HG03095 (cell line): ENCODE results near the gene ESAM.

Experiments
- ATAC-seq: cut with Tn5 transposase; IDR thresholded peaks from one replicate; pipeline ENCODE4 v1.9.1; 2021; ENCODE audit warnings: moderate library complexity; ENCODE audit not compliant: unreplicated experiment

Gene ESAM, protein sequence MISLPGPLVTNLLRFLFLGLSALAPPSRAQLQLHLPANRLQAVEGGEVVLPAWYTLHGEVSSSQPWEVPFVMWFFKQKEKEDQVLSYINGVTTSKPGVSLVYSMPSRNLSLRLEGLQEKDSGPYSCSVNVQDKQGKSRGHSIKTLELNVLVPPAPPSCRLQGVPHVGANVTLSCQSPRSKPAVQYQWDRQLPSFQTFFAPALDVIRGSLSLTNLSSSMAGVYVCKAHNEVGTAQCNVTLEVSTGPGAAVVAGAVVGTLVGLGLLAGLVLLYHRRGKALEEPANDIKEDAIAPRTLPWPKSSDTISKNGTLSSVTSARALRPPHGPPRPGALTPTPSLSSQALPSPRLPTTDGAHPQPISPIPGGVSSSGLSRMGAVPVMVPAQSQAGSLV

GRCh38 chr11:124762105-124762623, at the start of gene ESAM:
TSS of gene ESAM (minus strand) at chr11:124762290. CDS start at chr11:124762154, 136 bp downstream.
- peak; percentile 52 for ATAC-seq

- ATAC-seq: no peak
Measured at GRCh38 chr11:124811399-124812125, 49.5 kb upstream of the ESAM start.

GRCh38 chr11:124807660-124808270, 45.7 kb upstream of the ESAM start:
- ATAC-seq: no peak

GRCh38 chr11:124807201-124807600, 45.1 kb upstream of the ESAM start:
- no peak for ATAC-seq

DNA sequence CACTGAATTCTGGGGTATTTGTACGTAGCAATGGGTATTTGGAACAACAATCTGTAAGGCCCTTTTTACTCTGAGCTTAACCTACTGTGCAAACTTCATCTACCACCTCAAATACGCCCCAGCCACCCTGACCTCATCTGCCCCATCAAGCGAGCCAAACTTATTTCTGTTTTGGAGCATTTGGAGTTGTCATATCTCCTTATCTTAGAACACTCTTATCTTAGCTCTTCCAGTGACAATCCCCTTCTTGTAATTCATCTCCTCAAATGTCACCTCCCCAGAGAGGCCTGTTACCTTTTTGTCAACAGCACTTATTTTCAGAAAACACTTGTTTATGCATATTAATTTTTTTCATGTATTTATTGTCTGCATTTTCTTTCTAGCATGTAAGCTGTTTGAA, 42.8 kb upstream of the ESAM start:
- ATAC-seq: no peak

DNA sequence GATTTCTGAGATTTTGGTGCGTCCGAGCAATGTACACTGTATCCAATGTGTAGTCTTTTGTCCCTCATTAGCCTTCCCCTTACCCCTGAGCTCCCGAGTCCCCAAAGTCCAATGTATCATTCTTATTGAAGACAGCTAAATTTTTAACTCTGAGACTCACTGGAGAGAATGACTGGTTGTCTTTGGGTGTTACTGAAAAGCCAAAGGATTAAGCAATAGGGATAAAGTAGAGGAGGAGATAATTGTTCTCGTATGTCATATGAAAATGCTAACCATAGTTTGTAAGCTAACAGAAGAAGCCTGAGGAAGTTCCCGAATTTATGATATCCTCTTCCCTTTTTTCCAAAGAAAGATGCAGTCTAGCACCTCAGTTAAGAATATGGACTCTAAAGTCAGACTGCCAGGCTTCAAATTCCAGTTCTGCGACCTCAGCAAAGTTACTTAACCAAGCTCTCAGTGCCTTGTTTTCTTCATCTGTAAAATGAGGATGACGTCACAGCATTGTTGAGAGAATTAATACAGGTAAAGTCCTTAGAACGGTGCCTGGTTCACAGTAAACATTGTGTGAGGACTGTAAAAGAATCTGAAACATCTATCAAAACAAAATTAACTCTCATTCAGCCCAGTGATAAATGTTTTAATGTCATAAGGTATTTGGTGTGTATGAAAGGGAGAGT, 39.7 kb upstream of the ESAM start:
- no peak for ATAC-seq

DNA sequence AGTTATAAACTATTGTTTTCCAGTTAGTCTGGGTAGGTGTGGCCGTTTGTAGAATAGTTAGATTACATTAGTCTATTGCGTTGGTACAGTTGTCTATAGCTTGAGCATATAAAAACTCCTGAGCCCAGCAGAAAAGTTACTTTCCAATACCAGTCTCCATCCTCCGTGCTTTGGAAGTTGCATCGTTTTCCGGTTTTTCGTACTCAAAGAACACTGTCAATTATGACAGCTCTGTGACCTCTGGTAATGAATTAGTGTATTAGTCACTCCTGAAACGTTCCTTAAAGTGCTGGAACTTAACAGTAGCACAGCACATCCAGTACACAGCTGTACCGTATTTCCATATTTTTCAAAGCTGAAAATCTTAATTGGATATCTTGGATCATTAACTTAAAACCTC, 38.9 kb upstream of the ESAM start:
- no peak for ATAC-seq

GRCh38 chr11:124800226-124800929, 38.3 kb upstream of the ESAM start, which contains the start of gene MSANTD2:
TSS of gene MSANTD2 (minus strand) at chr11:124800406. CDS start at chr11:124800380, 26 bp downstream.
- ATAC-seq: peak; percentile 91

- peak; percentile 35 for ATAC-seq
Measured at GRCh38 chr11:124799348-124800225, 37.5 kb upstream of the ESAM start.

DNA sequence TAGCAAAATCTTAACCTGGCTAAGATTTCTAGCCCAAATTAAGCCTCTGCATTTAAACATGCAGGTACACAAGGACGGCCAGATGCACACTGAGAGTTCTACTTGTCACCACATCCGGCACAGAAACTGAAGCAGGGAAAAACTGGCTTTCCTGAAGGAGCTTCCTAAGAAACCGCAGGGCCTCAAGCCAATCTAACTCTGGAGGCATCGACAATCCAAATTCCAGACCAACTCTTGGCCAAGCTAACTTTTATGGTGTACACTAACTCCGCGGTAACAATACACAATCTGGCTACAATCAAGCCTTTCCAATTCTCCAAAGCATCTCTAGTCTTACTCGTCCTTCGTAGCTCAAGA, 36.9 kb upstream of the ESAM start:
- ATAC-seq: peak; percentile 24

- ATAC-seq: no peak
Measured at GRCh38 chr11:124796312-124796711, 34.2 kb upstream of the ESAM start.

DNA sequence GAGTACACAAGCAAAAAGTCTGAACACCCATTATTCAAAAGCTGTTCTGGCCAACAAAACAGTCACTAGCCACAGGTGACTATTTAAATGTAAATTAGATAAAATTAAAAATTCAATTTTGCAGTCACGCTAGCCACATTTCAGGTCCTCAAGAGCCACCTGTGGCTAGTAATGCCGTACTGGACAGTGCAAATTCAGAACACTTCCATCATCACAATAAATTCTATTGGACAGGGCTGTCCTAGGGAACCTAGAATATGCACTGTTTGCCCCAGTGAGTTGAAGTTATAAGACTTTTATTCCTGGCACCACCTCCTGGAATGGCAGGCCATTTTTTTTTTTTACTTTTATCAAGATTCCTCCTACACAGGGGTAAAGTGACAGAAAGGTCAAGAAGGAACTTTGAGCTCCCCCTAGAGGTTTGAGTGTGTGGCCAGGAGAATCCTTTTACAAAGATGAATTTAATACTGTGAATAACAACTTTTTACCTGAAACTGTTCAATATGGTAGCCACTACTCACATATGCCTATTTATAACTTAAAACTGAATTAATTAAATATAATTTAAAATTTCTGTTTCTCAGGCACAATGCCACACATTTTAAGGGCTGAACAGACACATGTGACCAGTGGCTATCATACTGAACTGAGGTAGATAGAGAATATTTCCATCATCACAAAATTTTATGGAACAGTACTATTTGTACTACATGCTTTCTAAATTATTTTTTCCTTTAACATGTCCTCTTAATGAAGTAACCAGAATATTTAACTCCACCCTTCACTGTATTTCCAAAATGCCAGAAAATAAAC, 31.6 kb upstream of the ESAM start:
- peak; percentile 59 for ATAC-seq

DNA sequence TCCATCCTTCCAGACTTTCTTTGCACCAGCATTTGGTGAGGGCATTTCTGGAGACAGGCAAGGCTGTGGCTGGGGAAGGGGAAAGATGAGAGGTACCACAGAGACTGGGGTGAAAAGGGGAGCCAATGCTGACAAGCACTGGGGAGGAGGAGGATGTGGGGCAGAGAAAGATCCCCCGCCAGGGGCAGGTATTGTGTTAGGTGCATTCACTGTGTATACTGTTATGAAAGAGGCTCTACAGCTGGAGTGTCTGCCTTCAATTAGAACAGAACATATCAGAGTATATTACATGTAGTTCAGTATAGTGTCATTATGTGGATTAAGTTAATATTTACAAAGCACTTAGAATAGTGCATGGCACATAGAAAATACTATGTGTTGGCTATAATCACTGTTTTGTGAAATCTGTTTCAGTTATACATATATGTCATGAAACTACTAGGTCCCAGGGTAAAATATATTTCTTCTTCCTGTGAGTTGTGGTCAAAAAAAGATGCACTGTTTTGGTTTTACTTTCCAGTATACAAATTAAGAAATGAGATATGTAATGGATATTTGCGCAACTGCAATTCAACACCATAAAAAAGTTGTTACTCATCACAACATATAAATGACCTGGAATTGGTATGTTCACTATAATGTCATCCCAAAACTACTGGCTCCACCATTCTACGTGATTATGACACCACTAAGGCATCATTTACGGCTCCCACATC, 29.7 kb upstream of the ESAM start:
- peak; percentile 66 for ATAC-seq

GRCh38 chr11:124788521-124788920, 26.4 kb upstream of the ESAM start:
- ATAC-seq: no peak

GRCh38 chr11:124784051-124784450, 22.0 kb upstream of the ESAM start:
- no peak for ATAC-seq

DNA sequence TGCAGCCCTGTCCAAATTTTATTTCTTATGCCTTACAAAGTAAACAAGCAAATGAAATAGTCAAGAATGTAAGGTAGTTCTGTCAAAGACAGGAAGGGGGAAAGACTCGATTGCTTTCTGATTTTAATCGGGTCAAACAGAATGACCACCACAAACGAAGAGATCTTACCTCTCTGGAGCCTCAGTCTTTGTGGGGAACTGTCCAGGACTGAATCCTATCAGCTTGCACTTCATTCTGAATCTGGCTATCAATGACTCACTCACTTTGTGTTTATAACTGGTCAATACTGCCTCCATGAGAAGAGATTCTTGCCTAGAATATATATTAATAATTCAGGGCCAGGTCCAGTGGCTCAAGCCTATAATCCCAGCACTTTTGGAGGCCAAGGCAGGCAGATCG, 20.9 kb upstream of the ESAM start:
- no peak for ATAC-seq

DNA sequence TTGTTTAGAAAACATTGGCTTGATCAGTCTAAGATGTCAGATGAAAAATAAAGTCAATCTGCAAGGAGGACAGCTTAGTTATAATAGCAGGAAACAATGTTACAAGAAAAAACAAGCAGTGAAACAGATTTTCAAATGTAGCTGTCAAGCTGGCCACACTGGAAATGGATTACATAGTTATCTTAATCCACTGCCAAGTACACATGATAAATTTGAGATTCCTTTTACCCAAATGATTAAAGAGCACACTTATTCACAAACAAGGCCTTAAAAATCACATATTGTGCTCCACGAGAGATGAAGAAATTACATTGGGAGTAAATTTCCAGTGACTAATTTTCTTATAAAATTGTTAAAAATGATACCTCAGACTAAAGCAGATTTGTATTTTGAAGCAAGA, 17.5 kb upstream of the ESAM start:
- no peak for ATAC-seq

- ATAC-seq: no peak
Measured at GRCh38 chr11:124778281-124778680, 16.2 kb upstream of the ESAM start.
